ENCODE measurements around the gene GAST. TPM values are rescaled to one million over a fixed set of nuclear protein-coding genes. Genes with fewer than 3 reads are reported as not detected.

The GAST gene
- total and polyA plus RNA-seq, 2 experiments from 2014 or later = not detected

DNA sequence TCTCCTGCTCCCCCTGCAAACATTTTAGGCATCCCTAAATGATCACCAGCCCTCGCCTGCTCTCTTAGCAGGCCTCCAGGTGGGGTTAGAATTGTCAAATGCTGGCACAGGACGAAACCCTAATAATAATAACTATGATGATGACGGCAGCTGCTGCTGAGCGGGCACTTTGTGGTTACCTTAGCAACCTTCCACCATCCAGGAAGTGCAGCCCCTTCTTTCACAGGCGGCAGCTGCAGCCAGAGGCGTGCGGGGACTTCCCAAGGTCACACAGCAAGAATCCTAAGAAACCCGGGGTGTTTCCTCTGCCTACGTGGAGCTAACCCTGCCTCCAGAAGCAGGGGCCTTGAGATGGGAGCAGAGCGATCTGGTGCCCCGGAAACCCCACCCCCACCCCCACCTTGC, 45.9 kb upstream of the GAST start:
- no peaks in the 10 kb centered on the region; the same call in 2 of the 3 replicates for H3K9me3 Mint-ChIP-seq
- H3K79me2 ChIP-seq (replicated peaks; ENCODE audit: insufficient read depth) = no peaks in the 10 kb centered on the region
- H3K27me3 Mint-ChIP-seq (ENCODE audit: insufficient read depth, low read depth, poor library complexity) = peaks cover 30% of the 10 kb centered on the region
- DNase-seq (ENCODE audit: low spot score) (peak; percentile 50), ATAC-seq (peak; percentile 10)
- H3K27me3 ChIP-seq (ENCODE audit: insufficient read depth) = no peaks in the 10 kb centered on the region
- H3K27ac ChIP-seq (ENCODE audit: low read depth) = no peak overlapping the region
- H3K4me1 ChIP-seq (ENCODE audit: insufficient read depth) = peaks cover 13% of the 10 kb centered on the region; the same call in 1 of the 2 replicates
- no peaks in the 10 kb centered on the region for H3K36me3 ChIP-seq (ENCODE audit: insufficient read depth)
- no peaks in the 10 kb centered on the region for H3F3A ChIP-seq (replicated peaks; ENCODE audit: low read depth)
- peak overlapping the region; percentile 76 for H3K4me3 ChIP-seq
- TF ChIP-seq, protein P1, sequence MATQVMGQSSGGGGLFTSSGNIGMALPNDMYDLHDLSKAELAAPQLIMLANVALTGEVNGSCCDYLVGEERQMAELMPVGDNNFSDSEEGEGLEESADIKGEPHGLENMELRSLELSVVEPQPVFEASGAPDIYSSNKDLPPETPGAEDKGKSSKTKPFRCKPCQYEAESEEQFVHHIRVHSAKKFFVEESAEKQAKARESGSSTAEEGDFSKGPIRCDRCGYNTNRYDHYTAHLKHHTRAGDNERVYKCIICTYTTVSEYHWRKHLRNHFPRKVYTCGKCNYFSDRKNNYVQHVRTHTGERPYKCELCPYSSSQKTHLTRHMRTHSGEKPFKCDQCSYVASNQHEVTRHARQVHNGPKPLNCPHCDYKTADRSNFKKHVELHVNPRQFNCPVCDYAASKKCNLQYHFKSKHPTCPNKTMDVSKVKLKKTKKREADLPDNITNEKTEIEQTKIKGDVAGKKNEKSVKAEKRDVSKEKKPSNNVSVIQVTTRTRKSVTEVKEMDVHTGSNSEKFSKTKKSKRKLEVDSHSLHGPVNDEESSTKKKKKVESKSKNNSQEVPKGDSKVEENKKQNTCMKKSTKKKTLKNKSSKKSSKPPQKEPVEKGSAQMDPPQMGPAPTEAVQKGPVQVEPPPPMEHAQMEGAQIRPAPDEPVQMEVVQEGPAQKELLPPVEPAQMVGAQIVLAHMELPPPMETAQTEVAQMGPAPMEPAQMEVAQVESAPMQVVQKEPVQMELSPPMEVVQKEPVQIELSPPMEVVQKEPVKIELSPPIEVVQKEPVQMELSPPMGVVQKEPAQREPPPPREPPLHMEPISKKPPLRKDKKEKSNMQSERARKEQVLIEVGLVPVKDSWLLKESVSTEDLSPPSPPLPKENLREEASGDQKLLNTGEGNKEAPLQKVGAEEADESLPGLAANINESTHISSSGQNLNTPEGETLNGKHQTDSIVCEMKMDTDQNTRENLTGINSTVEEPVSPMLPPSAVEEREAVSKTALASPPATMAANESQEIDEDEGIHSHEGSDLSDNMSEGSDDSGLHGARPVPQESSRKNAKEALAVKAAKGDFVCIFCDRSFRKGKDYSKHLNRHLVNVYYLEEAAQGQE (IDR thresholded peaks at IDR 0.05; ENCODE audit: unreplicated experiment) = no peak
- TF ChIP-seq, protein P2, sequence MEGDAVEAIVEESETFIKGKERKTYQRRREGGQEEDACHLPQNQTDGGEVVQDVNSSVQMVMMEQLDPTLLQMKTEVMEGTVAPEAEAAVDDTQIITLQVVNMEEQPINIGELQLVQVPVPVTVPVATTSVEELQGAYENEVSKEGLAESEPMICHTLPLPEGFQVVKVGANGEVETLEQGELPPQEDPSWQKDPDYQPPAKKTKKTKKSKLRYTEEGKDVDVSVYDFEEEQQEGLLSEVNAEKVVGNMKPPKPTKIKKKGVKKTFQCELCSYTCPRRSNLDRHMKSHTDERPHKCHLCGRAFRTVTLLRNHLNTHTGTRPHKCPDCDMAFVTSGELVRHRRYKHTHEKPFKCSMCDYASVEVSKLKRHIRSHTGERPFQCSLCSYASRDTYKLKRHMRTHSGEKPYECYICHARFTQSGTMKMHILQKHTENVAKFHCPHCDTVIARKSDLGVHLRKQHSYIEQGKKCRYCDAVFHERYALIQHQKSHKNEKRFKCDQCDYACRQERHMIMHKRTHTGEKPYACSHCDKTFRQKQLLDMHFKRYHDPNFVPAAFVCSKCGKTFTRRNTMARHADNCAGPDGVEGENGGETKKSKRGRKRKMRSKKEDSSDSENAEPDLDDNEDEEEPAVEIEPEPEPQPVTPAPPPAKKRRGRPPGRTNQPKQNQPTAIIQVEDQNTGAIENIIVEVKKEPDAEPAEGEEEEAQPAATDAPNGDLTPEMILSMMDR (conservative IDR thresholded peaks at IDR 0.05; ENCODE audit: low read depth in 2 of 2) = no peak
- TF ChIP-seq ZNF331 (CRISPR knock-in tag; IDR thresholded peaks at IDR 0.05; ENCODE audit: low read depth) (no peak), CREB1 (CRISPR knock-in tag; IDR thresholded peaks at IDR 0.05; ENCODE audit: low read depth) (no peak), ZNF114 (CRISPR knock-in tag; IDR thresholded peaks at IDR 0.05) (no peak), EZH2phosphoT487 (IDR thresholded peaks at IDR 0.05; ENCODE audit: unreplicated experiment) (no peak), POLR2AphosphoS5 (IDR thresholded peaks at IDR 0.05; ENCODE audit: low read depth) (no peak), STAT1 (IDR thresholded peaks at IDR 0.05; ENCODE audit: unreplicated experiment) (no peak), JUNB (IDR thresholded peaks at IDR 0.05; ENCODE audit: unreplicated experiment) (no peak), NANOG (IDR thresholded peaks at IDR 0.05; ENCODE audit: borderline replicate concordance) (no peak), EZH2 (IDR thresholded peaks at IDR 0.05; ENCODE audit: low read depth, unreplicated experiment) (no peak)
- TF ChIP-seq, protein P3, sequence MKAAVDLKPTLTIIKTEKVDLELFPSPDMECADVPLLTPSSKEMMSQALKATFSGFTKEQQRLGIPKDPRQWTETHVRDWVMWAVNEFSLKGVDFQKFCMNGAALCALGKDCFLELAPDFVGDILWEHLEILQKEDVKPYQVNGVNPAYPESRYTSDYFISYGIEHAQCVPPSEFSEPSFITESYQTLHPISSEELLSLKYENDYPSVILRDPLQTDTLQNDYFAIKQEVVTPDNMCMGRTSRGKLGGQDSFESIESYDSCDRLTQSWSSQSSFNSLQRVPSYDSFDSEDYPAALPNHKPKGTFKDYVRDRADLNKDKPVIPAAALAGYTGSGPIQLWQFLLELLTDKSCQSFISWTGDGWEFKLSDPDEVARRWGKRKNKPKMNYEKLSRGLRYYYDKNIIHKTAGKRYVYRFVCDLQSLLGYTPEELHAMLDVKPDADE (IDR thresholded peaks at IDR 0.05) = no peak
- TF ChIP-seq, protein P4, sequence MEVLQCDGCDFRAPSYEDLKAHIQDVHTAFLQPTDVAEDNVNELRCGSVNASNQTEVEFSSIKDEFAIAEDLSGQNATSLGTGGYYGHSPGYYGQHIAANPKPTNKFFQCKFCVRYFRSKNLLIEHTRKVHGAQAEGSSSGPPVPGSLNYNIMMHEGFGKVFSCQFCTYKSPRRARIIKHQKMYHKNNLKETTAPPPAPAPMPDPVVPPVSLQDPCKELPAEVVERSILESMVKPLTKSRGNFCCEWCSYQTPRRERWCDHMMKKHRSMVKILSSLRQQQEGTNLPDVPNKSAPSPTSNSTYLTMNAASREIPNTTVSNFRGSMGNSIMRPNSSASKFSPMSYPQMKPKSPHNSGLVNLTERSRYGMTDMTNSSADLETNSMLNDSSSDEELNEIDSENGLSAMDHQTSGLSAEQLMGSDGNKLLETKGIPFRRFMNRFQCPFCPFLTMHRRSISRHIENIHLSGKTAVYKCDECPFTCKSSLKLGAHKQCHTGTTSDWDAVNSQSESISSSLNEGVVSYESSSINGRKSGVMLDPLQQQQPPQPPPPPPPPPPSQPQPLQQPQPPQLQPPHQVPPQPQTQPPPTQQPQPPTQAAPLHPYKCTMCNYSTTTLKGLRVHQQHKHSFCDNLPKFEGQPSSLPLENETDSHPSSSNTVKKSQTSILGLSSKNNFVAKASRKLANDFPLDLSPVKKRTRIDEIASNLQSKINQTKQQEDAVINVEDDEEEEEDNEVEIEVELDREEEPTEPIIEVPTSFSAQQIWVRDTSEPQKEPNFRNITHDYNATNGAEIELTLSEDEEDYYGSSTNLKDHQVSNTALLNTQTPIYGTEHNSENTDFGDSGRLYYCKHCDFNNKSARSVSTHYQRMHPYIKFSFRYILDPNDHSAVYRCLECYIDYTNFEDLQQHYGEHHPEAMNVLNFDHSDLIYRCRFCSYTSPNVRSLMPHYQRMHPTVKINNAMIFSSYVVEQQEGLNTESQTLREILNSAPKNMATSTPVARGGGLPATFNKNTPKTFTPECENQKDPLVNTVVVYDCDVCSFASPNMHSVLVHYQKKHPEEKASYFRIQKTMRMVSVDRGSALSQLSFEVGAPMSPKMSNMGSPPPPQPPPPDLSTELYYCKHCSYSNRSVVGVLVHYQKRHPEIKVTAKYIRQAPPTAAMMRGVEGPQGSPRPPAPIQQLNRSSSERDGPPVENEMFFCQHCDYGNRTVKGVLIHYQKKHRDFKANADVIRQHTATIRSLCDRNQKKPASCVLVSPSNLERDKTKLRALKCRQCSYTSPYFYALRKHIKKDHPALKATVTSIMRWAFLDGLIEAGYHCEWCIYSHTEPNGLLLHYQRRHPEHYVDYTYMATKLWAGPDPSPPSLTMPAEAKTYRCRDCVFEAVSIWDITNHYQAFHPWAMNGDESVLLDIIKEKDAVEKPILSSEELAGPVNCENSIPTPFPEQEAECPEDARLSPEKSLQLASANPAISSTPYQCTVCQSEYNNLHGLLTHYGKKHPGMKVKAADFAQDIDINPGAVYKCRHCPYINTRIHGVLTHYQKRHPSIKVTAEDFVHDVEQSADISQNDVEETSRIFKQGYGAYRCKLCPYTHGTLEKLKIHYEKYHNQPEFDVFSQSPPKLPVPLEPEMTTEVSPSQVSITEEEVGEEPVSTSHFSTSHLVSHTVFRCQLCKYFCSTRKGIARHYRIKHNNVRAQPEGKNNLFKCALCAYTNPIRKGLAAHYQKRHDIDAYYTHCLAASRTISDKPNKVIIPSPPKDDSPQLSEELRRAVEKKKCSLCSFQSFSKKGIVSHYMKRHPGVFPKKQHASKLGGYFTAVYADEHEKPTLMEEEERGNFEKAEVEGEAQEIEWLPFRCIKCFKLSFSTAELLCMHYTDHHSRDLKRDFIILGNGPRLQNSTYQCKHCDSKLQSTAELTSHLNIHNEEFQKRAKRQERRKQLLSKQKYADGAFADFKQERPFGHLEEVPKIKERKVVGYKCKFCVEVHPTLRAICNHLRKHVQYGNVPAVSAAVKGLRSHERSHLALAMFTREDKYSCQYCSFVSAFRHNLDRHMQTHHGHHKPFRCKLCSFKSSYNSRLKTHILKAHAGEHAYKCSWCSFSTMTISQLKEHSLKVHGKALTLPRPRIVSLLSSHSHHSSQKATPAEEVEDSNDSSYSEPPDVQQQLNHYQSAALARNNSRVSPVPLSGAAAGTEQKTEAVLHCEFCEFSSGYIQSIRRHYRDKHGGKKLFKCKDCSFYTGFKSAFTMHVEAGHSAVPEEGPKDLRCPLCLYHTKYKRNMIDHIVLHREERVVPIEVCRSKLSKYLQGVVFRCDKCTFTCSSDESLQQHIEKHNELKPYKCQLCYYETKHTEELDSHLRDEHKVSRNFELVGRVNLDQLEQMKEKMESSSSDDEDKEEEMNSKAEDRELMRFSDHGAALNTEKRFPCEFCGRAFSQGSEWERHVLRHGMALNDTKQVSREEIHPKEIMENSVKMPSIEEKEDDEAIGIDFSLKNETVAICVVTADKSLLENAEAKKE (CRISPR knock-in tag; IDR thresholded peaks at IDR 0.05) = no peak
- H3K4me3 Mint-ChIP-seq = peak overlapping the region; percentile 71
- H3K27ac Mint-ChIP-seq = no peak overlapping the region; the same call in 1 of the 2 replicates
- no peaks in the 10 kb centered on the region for H4K20me1 ChIP-seq (replicated peaks; ENCODE audit: insufficient read depth)
- peak overlapping the region; percentile 95 for H3K4me2 ChIP-seq
- H2AFZ ChIP-seq = peak overlapping the region; percentile 98
- H3K4me1 Mint-ChIP-seq = peaks cover 16% of the 10 kb centered on the region
- no peaks in the 10 kb centered on the region for H3K36me3 Mint-ChIP-seq (ENCODE audit: low read depth)
- H3K9me2 ChIP-seq (ENCODE audit: insufficient read depth) = no peaks in the 10 kb centered on the region

Data from GM23338 (cell line).